ENCODE results near the gene GPR137C. TPM values are rescaled to one million over a fixed set of nuclear protein-coding genes. Genes with fewer than 3 reads are reported as not detected.

Gene GPR137C
- total RNA-seq, 1 experiment from 2014 or later, result 0.89 TPM

GRCh38 chr14:52550661-52551060 lies 2.0 kb upstream of the GPR137C start:
- H3K9ac ChIP-seq (ENCODE audit: low read length), result no peak overlapping the region
- peaks cover 6 to 23% of the 10 kb centered on the region in 2 experiments for H3K4me1 ChIP-seq (ENCODE audit: control insufficient read depth in 1 of 2, insufficient read depth in 2 of 2, low read length in 2 of 2)
- H3K9me2 ChIP-seq (ENCODE audit: insufficient read depth), result no peaks in the 10 kb centered on the region
- CTCF ChIA-PET, result interaction anchor here (0.6 kb wide), 1 partner anchor 26 kb away, joined by 4 read pairs; no protein-coding TSS in a partner anchor
- 0 out of 2 replicates have a peak overlapping the region, but pooled peaks have one; percentile 99 for H3K4me2 ChIP-seq (ENCODE audit: low read length)
- no peaks in the 10 kb centered on the region for H3K27me3 ChIP-seq (ENCODE audit: insufficient read depth, low read length)
- no peaks in the 10 kb centered on the region for H3K36me3 ChIP-seq (ENCODE audit: control insufficient read depth in 1 of 2, insufficient read depth in 2 of 2, low read length in 2 of 2)
- no peaks in the 10 kb centered on the region for H4K20me1 ChIP-seq (ENCODE audit: insufficient read depth)
- no peak overlapping the region for H3K27ac ChIP-seq (ENCODE audit: low read depth, low read length)
- no peaks in the 10 kb centered on the region for H3K9me3 ChIP-seq (ENCODE audit: control insufficient read depth in 1 of 2, insufficient read depth in 1 of 2, low read depth in 1 of 2, low read length in 2 of 2)
- no peaks in the 10 kb centered on the region for H3K79me2 ChIP-seq (ENCODE audit: insufficient read depth, low read length)
- RAD21 ChIA-PET (ENCODE audit: low non-redundant PET in 1 of 2, low total read pairs in 2 of 2, uncharacterized antibody in 2 of 2, unreplicated experiment in 2 of 2), result no interaction called here
- H2AFZ ChIP-seq (ENCODE audit: low read depth, low read length, poor library complexity, severe bottlenecking), result no peak overlapping the region
- no peak for TF ChIP-seq CEBPB (IDR thresholded peaks at IDR 0.05; ENCODE audit: low read depth)
- TF ChIP-seq SRF (IDR thresholded peaks at IDR 0.05; ENCODE audit: low read depth), result no peak
- no peak for TF ChIP-seq EZH2phosphoT487 (IDR thresholded peaks at IDR 0.05; ENCODE audit: borderline replicate concordance)
- no peak for TF ChIP-seq ZBTB33 (IDR thresholded peaks at IDR 0.05; ENCODE audit: extremely low read depth, insufficient replicate concordance, low read length)
- no peak for TF ChIP-seq EGR1 (IDR thresholded peaks at IDR 0.05; ENCODE audit: low read depth)
- no peak for TF ChIP-seq SIN3A (IDR thresholded peaks at IDR 0.05; ENCODE audit: low read depth)
- no peak for TF ChIP-seq CTCF (IDR thresholded peaks at IDR 0.05 in 2 of 3, conservative IDR thresholded peaks at IDR 0.05 in 1 of 3; ENCODE audit: borderline replicate concordance in 1 of 3, insufficient read depth in 1 of 3, low read depth in 2 of 3, low read length in 2 of 3)
- no peak for TF ChIP-seq SP1 (IDR thresholded peaks at IDR 0.05; ENCODE audit: low read depth)
- TF ChIP-seq ATF3 (IDR thresholded peaks at IDR 0.05), result no peak
- TF ChIP-seq TCF7L2 (IDR thresholded peaks at IDR 0.05; ENCODE audit: borderline replicate concordance, extremely low read depth, insufficient read depth, insufficient read length), result no peak
- no peak for TF ChIP-seq ELF1 (IDR thresholded peaks at IDR 0.05; ENCODE audit: borderline replicate concordance, low read depth)
- no peak for TF ChIP-seq POLR2AphosphoS5 (IDR thresholded peaks at IDR 0.05; ENCODE audit: low read depth, low read length)
- no peak for TF ChIP-seq JUND (IDR thresholded peaks at IDR 0.05)
- TF ChIP-seq MAX (IDR thresholded peaks at IDR 0.05), result no peak
- no peak for TF ChIP-seq EZH2 (IDR thresholded peaks at IDR 0.05)
- no peak for TF ChIP-seq ZFX (IDR thresholded peaks at IDR 0.05)
- no peak for TF ChIP-seq ZNF274 (IDR thresholded peaks at IDR 0.05; ENCODE audit: low read depth, low read length)
- no peak for TF ChIP-seq RAD21 (IDR thresholded peaks at IDR 0.05; ENCODE audit: low read depth)
- no peak for TF ChIP-seq REST (IDR thresholded peaks at IDR 0.05; ENCODE audit: low read depth)
- no peak for DNase-seq (ENCODE audit: low read depth, low spot score)
- intact Hi-C loops (cut with micrococcal nuclease), result loop anchor here (5.0 to 10.0 kb wide), 2 partner anchors 154 to 242 kb away; partner anchors contain the start of genes GNPNAT1 and PSMC6
- H3K4me3 ChIP-seq (replicated peaks in 1 of 2; ENCODE audit: low read depth in 1 of 2, low read length in 2 of 2), result no peak overlapping the region
- POLR2A ChIA-PET, result no interaction called here
- ATAC-seq, result no peak
- BruUV-seq (replicated peaks), result no TSS peak

Data from HCT116 (cell line).